ENCODE measurements around the gene SIGLEC9.

SIGLEC9 gene

GRCh38 chr19:51116736-51117286, 7.9 kb upstream of the SIGLEC9 start:
- H3K9me3 ChIP-seq (ENCODE audit: insufficient read depth, low read length), result no peaks in the 10 kb centered on the region
- no peak for DNase-seq (ENCODE audit: low read depth, low spot score)
- peaks cover 3% of the 10 kb centered on the region for H3K4me1 ChIP-seq (ENCODE audit: insufficient read depth, insufficient read length)
- no peak overlapping the region for H3K9ac ChIP-seq (ENCODE audit: insufficient read length, low read depth)
- TF ChIP-seq YY1 (IDR thresholded peaks at IDR 0.05; ENCODE audit: insufficient read depth, insufficient read length) (no peak), ZNF274 (IDR thresholded peaks at IDR 0.05; ENCODE audit: low read depth, low read length) (no peak), SUZ12 (IDR thresholded peaks at IDR 0.05; ENCODE audit: extremely low read depth, insufficient read depth, insufficient read length) (no peak)
- H3K36me3 ChIP-seq (ENCODE audit: insufficient read depth, insufficient read length, low read length), result no peaks in the 10 kb centered on the region
- H3K27me3 ChIP-seq (ENCODE audit: insufficient read depth, insufficient read length), result no peaks in the 10 kb centered on the region
- no peak overlapping the region for H3K4me3 ChIP-seq (ENCODE audit: insufficient read length, low read depth)

DNA sequence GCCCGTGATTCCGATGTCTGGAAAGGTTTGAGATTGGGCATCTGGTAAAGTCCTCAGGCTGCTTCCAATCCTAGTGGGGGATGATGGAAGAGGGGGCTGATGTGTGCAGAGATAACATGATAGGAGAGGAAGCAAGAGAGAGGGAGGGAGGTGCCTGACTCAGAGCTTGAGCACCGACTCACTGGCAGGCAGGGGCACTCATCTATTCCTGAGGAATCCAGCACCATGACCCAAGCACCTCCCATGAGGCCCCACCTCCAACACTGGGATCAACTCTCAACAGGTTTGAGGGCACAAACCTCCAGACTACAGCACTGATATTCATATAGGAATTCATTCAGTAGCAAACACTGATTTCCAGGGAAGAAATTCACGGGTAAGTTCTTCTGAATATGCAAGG, 5.6 kb upstream of the SIGLEC9 start:
- peaks cover 9% of the 10 kb centered on the region for H3K4me1 ChIP-seq (ENCODE audit: insufficient read depth, insufficient read length)
- TF ChIP-seq SUZ12 (IDR thresholded peaks at IDR 0.05; ENCODE audit: extremely low read depth, insufficient read depth, insufficient read length), result no peak
- no peak for TF ChIP-seq ZNF274 (IDR thresholded peaks at IDR 0.05; ENCODE audit: low read depth, low read length)
- no peak for TF ChIP-seq YY1 (IDR thresholded peaks at IDR 0.05; ENCODE audit: insufficient read depth, insufficient read length)
- no peaks in the 10 kb centered on the region for H3K36me3 ChIP-seq (ENCODE audit: insufficient read depth, insufficient read length, low read length)
- H3K9me3 ChIP-seq (ENCODE audit: insufficient read depth, low read length), result no peaks in the 10 kb centered on the region
- H3K4me3 ChIP-seq (ENCODE audit: insufficient read length, low read depth), result no peak overlapping the region
- no peak for DNase-seq (ENCODE audit: low read depth, low spot score)
- no peak overlapping the region for H3K9ac ChIP-seq (ENCODE audit: insufficient read length, low read depth)
- no peaks in the 10 kb centered on the region for H3K27me3 ChIP-seq (ENCODE audit: insufficient read depth, insufficient read length)

- H3K36me3 ChIP-seq (ENCODE audit: insufficient read depth, insufficient read length, low read length), result no peaks in the 10 kb centered on the region
- H3K9ac ChIP-seq (ENCODE audit: insufficient read length, low read depth), result no peak overlapping the region
- no peak for TF ChIP-seq ZNF274 (IDR thresholded peaks at IDR 0.05; ENCODE audit: low read depth, low read length)
- TF ChIP-seq SUZ12 (IDR thresholded peaks at IDR 0.05; ENCODE audit: extremely low read depth, insufficient read depth, insufficient read length), result no peak
- TF ChIP-seq YY1 (IDR thresholded peaks at IDR 0.05; ENCODE audit: insufficient read depth, insufficient read length), result no peak
- no peak overlapping the region for H3K4me3 ChIP-seq (ENCODE audit: insufficient read length, low read depth)
- H3K9me3 ChIP-seq (ENCODE audit: insufficient read depth, low read length), result no peaks in the 10 kb centered on the region
- no peak for DNase-seq (ENCODE audit: low read depth, low spot score)
- peaks cover 9% of the 10 kb centered on the region for H3K4me1 ChIP-seq (ENCODE audit: insufficient read depth, insufficient read length)
- no peaks in the 10 kb centered on the region for H3K27me3 ChIP-seq (ENCODE audit: insufficient read depth, insufficient read length)
Observed at GRCh38 chr19:51119611-51120010, 5.1 kb upstream of the SIGLEC9 start.

- no peak for DNase-seq (ENCODE audit: low read depth, low spot score)
- Histone ChIP-seq H3K36me3 (ENCODE audit: insufficient read depth, insufficient read length, low read length) (no peaks in the 10 kb centered on the region), H3K4me3 (ENCODE audit: insufficient read length, low read depth) (no peak overlapping the region), H3K27me3 (ENCODE audit: insufficient read depth, insufficient read length) (no peaks in the 10 kb centered on the region), H3K9me3 (ENCODE audit: insufficient read depth, low read length) (no peaks in the 10 kb centered on the region), H3K9ac (ENCODE audit: insufficient read length, low read depth) (no peak overlapping the region), H3K4me1 (ENCODE audit: insufficient read depth, insufficient read length) (peaks cover 9% of the 10 kb centered on the region)
- TF ChIP-seq ZNF274 (IDR thresholded peaks at IDR 0.05; ENCODE audit: low read depth, low read length), result no peak
- no peak for TF ChIP-seq SUZ12 (IDR thresholded peaks at IDR 0.05; ENCODE audit: extremely low read depth, insufficient read depth, insufficient read length)
- no peak for TF ChIP-seq YY1 (IDR thresholded peaks at IDR 0.05; ENCODE audit: insufficient read depth, insufficient read length)
Observed at GRCh38 chr19:51120160-51120559, 4.5 kb upstream of the SIGLEC9 start.

DNA sequence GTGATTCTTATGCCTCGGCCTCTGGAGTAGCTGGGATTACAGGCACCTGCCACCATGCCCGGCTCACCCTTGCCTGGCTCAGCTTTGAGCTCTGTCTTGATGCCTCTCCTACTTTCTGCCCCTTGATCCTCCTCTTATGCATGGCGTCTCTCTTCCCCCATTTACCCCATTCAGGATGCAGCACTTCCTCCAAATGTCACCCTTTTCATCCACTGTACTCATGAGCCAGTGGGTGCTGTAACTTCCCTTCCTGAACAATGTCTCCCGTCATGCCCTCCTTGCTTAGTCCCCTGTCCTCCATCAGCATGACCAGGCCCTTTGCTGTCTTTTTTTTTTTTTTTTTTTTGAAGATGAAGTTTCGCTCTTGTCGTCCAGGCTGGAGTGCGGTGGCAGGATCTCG, 3.4 kb upstream of the SIGLEC9 start:
- Histone ChIP-seq H3K4me3 (ENCODE audit: insufficient read length, low read depth) (no peak overlapping the region), H3K9ac (ENCODE audit: insufficient read length, low read depth) (no peak overlapping the region), H3K36me3 (ENCODE audit: insufficient read depth, insufficient read length, low read length) (no peaks in the 10 kb centered on the region), H3K27me3 (ENCODE audit: insufficient read depth, insufficient read length) (no peaks in the 10 kb centered on the region), H3K9me3 (ENCODE audit: insufficient read depth, low read length) (no peaks in the 10 kb centered on the region), H3K4me1 (ENCODE audit: insufficient read depth, insufficient read length) (peaks cover 9% of the 10 kb centered on the region)
- TF ChIP-seq SUZ12 (IDR thresholded peaks at IDR 0.05; ENCODE audit: extremely low read depth, insufficient read depth, insufficient read length), result no peak
- no peak for TF ChIP-seq YY1 (IDR thresholded peaks at IDR 0.05; ENCODE audit: insufficient read depth, insufficient read length)
- TF ChIP-seq ZNF274 (IDR thresholded peaks at IDR 0.05; ENCODE audit: low read depth, low read length), result no peak
- no peak for DNase-seq (ENCODE audit: low read depth, low spot score)

GRCh38 chr19:51122112-51122981, 2.4 kb upstream of the SIGLEC9 start:
- no peak for TF ChIP-seq YY1 (IDR thresholded peaks at IDR 0.05; ENCODE audit: insufficient read depth, insufficient read length)
- no peak for TF ChIP-seq ZNF274 (IDR thresholded peaks at IDR 0.05; ENCODE audit: low read depth, low read length)
- TF ChIP-seq SUZ12 (IDR thresholded peaks at IDR 0.05; ENCODE audit: extremely low read depth, insufficient read depth, insufficient read length), result no peak
- H3K36me3 ChIP-seq (ENCODE audit: insufficient read depth, insufficient read length, low read length), result no peaks in the 10 kb centered on the region
- no peak overlapping the region for H3K9ac ChIP-seq (ENCODE audit: insufficient read length, low read depth)
- peaks cover 9% of the 10 kb centered on the region for H3K4me1 ChIP-seq (ENCODE audit: insufficient read depth, insufficient read length)
- H3K9me3 ChIP-seq (ENCODE audit: insufficient read depth, low read length), result no peaks in the 10 kb centered on the region
- no peak overlapping the region for H3K4me3 ChIP-seq (ENCODE audit: insufficient read length, low read depth)
- no peak for DNase-seq (ENCODE audit: low read depth, low spot score)
- no peaks in the 10 kb centered on the region for H3K27me3 ChIP-seq (ENCODE audit: insufficient read depth, insufficient read length)

DNA sequence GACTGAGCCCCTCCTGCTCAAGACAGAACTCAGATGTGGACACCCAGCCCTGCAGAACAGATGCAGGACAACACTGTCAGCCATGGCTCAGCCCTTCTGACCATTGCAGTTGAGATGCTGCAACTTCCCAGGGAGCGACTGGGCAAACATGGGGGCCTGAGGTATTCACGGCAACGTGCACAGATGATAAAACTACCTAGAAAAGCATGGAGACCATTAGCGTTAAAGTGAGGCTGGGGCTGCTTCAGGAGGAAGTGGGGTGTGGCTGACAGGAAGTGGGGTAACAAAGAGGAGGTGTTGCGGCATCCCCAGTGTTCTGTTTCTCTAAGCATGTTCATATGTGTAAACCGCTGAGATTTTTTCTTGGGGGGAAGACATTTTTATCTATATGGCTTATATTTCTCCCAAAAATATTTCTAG, 1.3 kb upstream of the SIGLEC9 start:
- DNase-seq (ENCODE audit: low read depth, low spot score), result no peak
- H3K27me3 ChIP-seq (ENCODE audit: insufficient read depth, insufficient read length), result no peaks in the 10 kb centered on the region
- TF ChIP-seq YY1 (IDR thresholded peaks at IDR 0.05; ENCODE audit: insufficient read depth, insufficient read length) (no peak), SUZ12 (IDR thresholded peaks at IDR 0.05; ENCODE audit: extremely low read depth, insufficient read depth, insufficient read length) (no peak), ZNF274 (IDR thresholded peaks at IDR 0.05; ENCODE audit: low read depth, low read length) (no peak)

More for the DNA sequence above, 1.3 kb upstream of the SIGLEC9 start:
- Histone ChIP-seq H3K9me3 (ENCODE audit: insufficient read depth, low read length) (no peaks in the 10 kb centered on the region), H3K9ac (ENCODE audit: insufficient read length, low read depth) (no peak overlapping the region), H3K4me1 (ENCODE audit: insufficient read depth, insufficient read length) (peaks cover 9% of the 10 kb centered on the region), H3K4me3 (ENCODE audit: insufficient read length, low read depth) (no peak overlapping the region), H3K36me3 (ENCODE audit: insufficient read depth, insufficient read length, low read length) (no peaks in the 10 kb centered on the region)
